Left ventricle myocardium inferior (tissue), 1 donor: ENCODE data around the gene PLXNA4. TPM values are rescaled to one million over a fixed set of nuclear protein-coding genes. Genes with fewer than 3 reads are reported as not detected.

ENCODE experiments used
- DNase-seq: peaks from one replicate; pipeline ENCODE4 v3.0.0-alpha.2; 2020
- H3K27ac ChIP-seq: fragments of 200-600 bp; replicated peaks from 2 replicates; pipeline ENCODE4 v1.8.0; 2021
- H3K27me3 ChIP-seq: fragments of 200-600 bp; 2 replicates; pipeline ENCODE4 v1.8.0; 2021; ENCODE audit warnings: low read depth
- H3K36me3 ChIP-seq: fragments of 200-600 bp; 2 replicates; pipeline ENCODE4 v1.8.0; 2021
- H3K4me1 ChIP-seq: fragments of 200-600 bp; 2 replicates; pipeline ENCODE4 v1.8.0; 2021
- H3K4me3 ChIP-seq: fragments of 200-600 bp; 2 replicates; pipeline ENCODE4 v1.8.0; 2021; ENCODE audit warnings: mild to moderate bottlenecking, moderate library complexity
- H3K9me3 ChIP-seq: fragments of 200-600 bp; replicated peaks from 2 replicates; pipeline ENCODE4 v1.8.0; 2021
- CTCF ChIP-seq: fragments of 200-600 bp; IDR thresholded peaks from 2 replicates; pipeline ENCODE4 v1.8.0; 2021; ENCODE audit warnings: antibody characterized with exemption, mild to moderate bottlenecking, borderline replicate concordance
- intact Hi-C: fragments of 100-400 bp; cut with micrococcal nuclease; formaldehyde crosslinking; loops from one replicate; pipeline ENCODE4 v1.11.0; 2022
- total RNA-seq: library from RNA; stranded (reverse); fragmentation: NEBNext Ultra II Directional; extraction: Animal tissue kit (Norgen Biotek cat#: 25700); gene quantifications from one replicate; pipeline ENCODE4 v1.2.1, GENCODE V29; 2021
- donor health status: DM: no; HTN: yes; CAD: no; lungs with severe emphysema.

The PLXNA4 gene
- total RNA-seq, 1 donor from 2014 or later: 18.1 TPM

DNA sequence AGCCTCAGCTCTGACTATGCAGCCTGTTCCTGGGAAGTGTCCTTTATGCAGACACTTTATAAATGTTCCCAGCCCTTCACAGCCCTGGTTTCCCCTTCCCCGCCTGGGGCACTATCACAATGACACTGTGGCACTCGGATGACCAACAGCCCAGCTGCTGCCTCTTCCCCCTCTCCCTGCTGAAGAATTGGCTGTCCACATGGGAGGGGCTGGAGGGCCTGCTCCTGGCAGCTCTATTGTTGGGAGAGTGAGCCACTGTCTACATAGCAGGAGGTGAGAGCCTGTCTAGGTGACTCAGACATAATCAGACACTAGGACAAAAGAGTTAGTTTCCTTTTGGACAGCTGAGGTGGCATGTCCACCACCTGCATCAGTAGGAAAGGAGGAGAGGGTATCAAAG, 437.5 kb downstream of the PLXNA4 start:
- no peak overlapping the region for H3K4me3 ChIP-seq
- peaks cover 21% of the 10 kb centered on the region for H3K4me1 ChIP-seq
- H3K36me3 ChIP-seq: peaks cover 4% of the 10 kb centered on the region
- intact Hi-C loops: no loop called here
- H3K27ac ChIP-seq: no peak overlapping the region
- no peaks in the 10 kb centered on the region for H3K9me3 ChIP-seq
- H3K27me3 ChIP-seq: no peaks in the 10 kb centered on the region
- TF ChIP-seq CTCF: no peak
- no peak for DNase-seq

GRCh38 chr7:132137681-132138080, 438.6 kb downstream of the PLXNA4 start:
- peaks cover 6% of the 10 kb centered on the region for H3K36me3 ChIP-seq
- intact Hi-C loops: no loop called here
- no peak for DNase-seq
- no peaks in the 10 kb centered on the region for H3K9me3 ChIP-seq
- H3K27me3 ChIP-seq: no peaks in the 10 kb centered on the region
- TF ChIP-seq CTCF: no peak
- peaks cover 21% of the 10 kb centered on the region for H3K4me1 ChIP-seq
- no peak overlapping the region for H3K27ac ChIP-seq
- H3K4me3 ChIP-seq: no peak overlapping the region

GRCh38 chr7:132135746-132136385, 440.4 kb downstream of the PLXNA4 start:
- no peaks in the 10 kb centered on the region for H3K9me3 ChIP-seq
- no peaks in the 10 kb centered on the region for H3K27me3 ChIP-seq
- no peak overlapping the region for H3K27ac ChIP-seq
- peaks cover 17% of the 10 kb centered on the region for H3K36me3 ChIP-seq
- intact Hi-C loops: no loop called here
- peaks cover 13% of the 10 kb centered on the region for H3K4me1 ChIP-seq
- no peak for DNase-seq
- no peak overlapping the region for H3K4me3 ChIP-seq
- TF ChIP-seq CTCF: no peak

DNA sequence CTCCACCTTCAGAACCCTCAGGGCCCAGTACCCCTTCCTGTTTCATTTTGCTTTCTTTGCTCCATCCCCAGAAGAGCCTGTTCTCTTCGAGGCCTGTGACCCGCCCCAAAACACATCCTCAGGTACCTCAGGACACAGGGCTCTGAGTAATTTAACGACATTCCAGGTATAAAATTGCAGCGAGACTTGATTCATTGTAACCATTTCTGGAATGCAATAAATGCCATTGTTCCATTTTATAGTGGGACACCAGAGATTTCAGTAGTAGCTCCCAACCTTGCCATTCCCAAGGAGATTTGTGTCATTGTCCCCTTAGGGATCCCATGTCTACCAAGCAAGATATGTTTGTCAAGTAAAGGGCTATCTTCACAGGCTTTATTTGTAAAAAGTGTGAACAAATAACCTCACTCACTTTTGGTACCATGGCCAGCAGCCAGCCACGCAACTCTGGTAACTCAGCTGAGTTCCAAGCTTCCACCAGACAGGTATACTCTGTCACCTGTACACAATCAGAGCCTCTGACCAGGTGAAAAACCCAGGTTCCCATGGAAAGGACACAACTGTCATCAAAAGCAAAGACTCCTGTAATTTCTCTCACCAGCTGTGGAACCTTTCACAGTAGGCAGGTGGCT, 441.3 kb downstream of the PLXNA4 start:
- Histone ChIP-seq H3K27ac (no peak overlapping the region), H3K4me3 (no peak overlapping the region), H3K36me3 (peaks cover 21% of the 10 kb centered on the region), H3K9me3 (no peaks in the 10 kb centered on the region), H3K27me3 (no peaks in the 10 kb centered on the region), H3K4me1 (peaks cover 6% of the 10 kb centered on the region)
- intact Hi-C loops: no loop called here
- no peak for DNase-seq
- no peak for TF ChIP-seq CTCF

DNA sequence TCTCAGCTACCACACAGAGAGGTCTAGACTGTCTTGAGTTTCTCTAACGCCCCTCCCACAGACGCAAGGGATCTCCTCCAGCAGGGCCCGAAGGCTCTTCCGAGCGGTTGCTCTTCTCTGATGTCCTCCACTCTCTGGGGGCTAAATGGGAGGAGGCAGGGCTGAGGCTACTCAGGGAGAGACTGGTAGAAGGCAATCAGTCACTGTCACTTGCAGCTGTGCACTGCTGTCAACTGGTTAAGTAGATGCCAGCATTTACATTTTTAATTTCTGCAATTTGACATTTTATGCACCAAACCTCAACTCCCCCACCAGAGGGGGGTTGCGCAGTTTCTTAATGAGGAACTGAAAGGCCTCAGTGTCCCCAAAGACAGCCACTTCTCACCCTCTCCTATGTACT, 442.8 kb downstream of the PLXNA4 start:
- Histone ChIP-seq H3K27me3 (no peaks in the 10 kb centered on the region), H3K4me3 (no peak overlapping the region), H3K9me3 (no peaks in the 10 kb centered on the region), H3K27ac (no peak overlapping the region), H3K36me3 (peaks cover 27% of the 10 kb centered on the region), H3K4me1 (peaks cover under 1% of the 10 kb centered on the region)
- DNase-seq: no peak
- TF ChIP-seq CTCF: no peak
- intact Hi-C loops: no loop called here
